ENCODE results near the gene AK8.
"Not testable (repeated sequence)": the region's sequence is repeated elsewhere in the genome, so short reads cannot be mapped to it uniquely, and the experiment has no call there.

AK8 gene

GRCh38 chr9:132742821-132743311, 135.2 kb downstream of the AK8 start:
- DNase-seq (ENCODE audit: low spot score): peak; percentile 0

GRCh38 chr9:132740526-132741309, 137.4 kb downstream of the AK8 start:
- DNase-seq (ENCODE audit: low spot score): no peak

- DNase-seq (ENCODE audit: low spot score): no peak
These were observed 138.3 kb downstream of the AK8 start for GRCh38 chr9:132739710-132740310.

GRCh38 chr9:132733260-132733815, 144.7 kb downstream of the AK8 start:
- DNase-seq (ENCODE audit: low spot score): no peak

- peak; percentile 31 for DNase-seq (ENCODE audit: low spot score)
These were observed 145.5 kb downstream of the AK8 start for GRCh38 chr9:132732326-132733259.

GRCh38 chr9:132731230-132731629, 146.9 kb downstream of the AK8 start:
- no peak for DNase-seq (ENCODE audit: low spot score)

GRCh38 chr9:132730054-132731033, 147.7 kb downstream of the AK8 start:
- no peak for DNase-seq (ENCODE audit: low spot score)

- DNase-seq (ENCODE audit: low spot score): no peak
These were observed 148.7 kb downstream of the AK8 start for GRCh38 chr9:132729235-132729890.

- DNase-seq (ENCODE audit: low spot score): no peak
These were observed 149.6 kb downstream of the AK8 start for GRCh38 chr9:132728497-132728896.

GRCh38 chr9:132728071-132728470, 150.0 kb downstream of the AK8 start:
- DNase-seq (ENCODE audit: low spot score): no peak

GRCh38 chr9:132726576-132727130, 151.4 kb downstream of the AK8 start:
- no peak for DNase-seq (ENCODE audit: low spot score)

- DNase-seq (ENCODE audit: low spot score): no peak
These were observed 152.8 kb downstream of the AK8 start for GRCh38 chr9:132725306-132725705.

GRCh38 chr9:132723809-132724208, 154.3 kb downstream of the AK8 start:
- no peak for DNase-seq (ENCODE audit: low spot score)

GRCh38 chr9:132722564-132723065, 155.5 kb downstream of the AK8 start:
- DNase-seq (ENCODE audit: low spot score): no peak

GRCh38 chr9:132721661-132722060, 156.4 kb downstream of the AK8 start:
- no peak for DNase-seq (ENCODE audit: low spot score)

GRCh38 chr9:132718381-132718928, 159.6 kb downstream of the AK8 start:
- not testable (repeated sequence) for DNase-seq (ENCODE audit: low spot score)

GRCh38 chr9:132717326-132717945, 160.6 kb downstream of the AK8 start:
- no peak for DNase-seq (ENCODE audit: low spot score)

- DNase-seq (ENCODE audit: low spot score): no peak
These were observed 162.1 kb downstream of the AK8 start for GRCh38 chr9:132716007-132716406.

- no peak for DNase-seq (ENCODE audit: low spot score)
These were observed 165.3 kb downstream of the AK8 start for GRCh38 chr9:132712753-132713152.

All from GM03348 (cell line).